Measurements from ENCODE around the gene CACNA2D3.

Gene CACNA2D3

DNA sequence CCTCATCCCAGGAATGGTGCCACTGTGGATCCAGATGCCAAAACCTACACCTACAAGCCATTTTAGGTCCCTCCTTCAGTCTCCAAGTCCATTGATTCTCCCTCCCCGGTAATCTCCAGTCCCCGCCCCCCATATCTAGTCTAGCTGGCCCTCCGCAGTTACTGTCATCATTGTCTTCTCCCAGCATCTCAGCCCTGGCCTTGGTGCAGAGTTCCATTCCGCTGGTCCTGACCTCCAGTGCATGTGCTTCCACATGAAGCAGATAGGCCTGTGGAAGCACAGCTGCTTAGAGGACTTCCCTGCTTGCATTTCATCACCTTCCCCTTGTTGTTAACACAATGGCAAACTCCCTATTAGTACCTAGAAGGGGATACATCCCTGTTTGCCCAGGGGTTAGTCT lies 473.7 kb downstream of the CACNA2D3 start:
- H2AFZ ChIP-seq (ENCODE audit: low read length, unreplicated experiment) = no peak overlapping the region
- H3K27ac ChIP-seq (ENCODE audit: low read depth, low read length) = no peak overlapping the region
- no peak overlapping the region for H3K4me3 ChIP-seq (ENCODE audit: low read depth, low read length)
- H3K27me3 ChIP-seq (ENCODE audit: insufficient read depth, low read length) = no peaks in the 10 kb centered on the region
- H3K36me3 ChIP-seq (ENCODE audit: insufficient read depth, low read length) = no peaks in the 10 kb centered on the region
- H3K79me2 ChIP-seq (ENCODE audit: control insufficient read depth, insufficient read depth, low read length, unreplicated experiment) = no peaks in the 10 kb centered on the region
- H3K4me1 ChIP-seq (ENCODE audit: control insufficient read depth, insufficient read depth, low read length, unreplicated experiment) = no peaks in the 10 kb centered on the region

DNA sequence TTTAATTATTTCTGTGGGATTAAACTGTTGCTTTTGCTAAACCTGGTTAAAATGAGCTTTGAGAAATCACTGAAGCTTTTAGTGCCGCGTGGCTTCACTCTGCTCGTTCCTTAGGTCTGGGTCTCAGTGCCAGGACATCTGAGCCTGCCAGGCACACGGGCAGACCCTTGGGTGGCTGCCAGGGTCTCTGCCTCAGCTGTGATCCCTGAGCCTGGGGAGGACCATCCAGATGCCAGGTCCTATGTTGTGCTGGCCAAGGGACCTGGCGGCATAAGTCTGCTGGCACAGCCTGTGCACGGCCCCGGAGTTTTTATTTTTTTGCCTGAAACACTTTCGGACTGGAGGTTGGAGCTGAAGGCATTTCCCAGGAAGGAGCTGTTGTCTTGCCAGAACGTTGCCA lies 477.4 kb downstream of the CACNA2D3 start:
- Histone ChIP-seq H3K27ac (ENCODE audit: low read depth, low read length) (no peak overlapping the region), H2AFZ (ENCODE audit: low read length, unreplicated experiment) (no peak overlapping the region), H3K36me3 (ENCODE audit: insufficient read depth, low read length) (no peaks in the 10 kb centered on the region), H3K79me2 (ENCODE audit: control insufficient read depth, insufficient read depth, low read length, unreplicated experiment) (no peaks in the 10 kb centered on the region), H3K4me1 (ENCODE audit: control insufficient read depth, insufficient read depth, low read length, unreplicated experiment) (no peaks in the 10 kb centered on the region), H3K4me3 (ENCODE audit: low read depth, low read length) (no peak overlapping the region), H3K27me3 (ENCODE audit: insufficient read depth, low read length) (no peaks in the 10 kb centered on the region)

DNA sequence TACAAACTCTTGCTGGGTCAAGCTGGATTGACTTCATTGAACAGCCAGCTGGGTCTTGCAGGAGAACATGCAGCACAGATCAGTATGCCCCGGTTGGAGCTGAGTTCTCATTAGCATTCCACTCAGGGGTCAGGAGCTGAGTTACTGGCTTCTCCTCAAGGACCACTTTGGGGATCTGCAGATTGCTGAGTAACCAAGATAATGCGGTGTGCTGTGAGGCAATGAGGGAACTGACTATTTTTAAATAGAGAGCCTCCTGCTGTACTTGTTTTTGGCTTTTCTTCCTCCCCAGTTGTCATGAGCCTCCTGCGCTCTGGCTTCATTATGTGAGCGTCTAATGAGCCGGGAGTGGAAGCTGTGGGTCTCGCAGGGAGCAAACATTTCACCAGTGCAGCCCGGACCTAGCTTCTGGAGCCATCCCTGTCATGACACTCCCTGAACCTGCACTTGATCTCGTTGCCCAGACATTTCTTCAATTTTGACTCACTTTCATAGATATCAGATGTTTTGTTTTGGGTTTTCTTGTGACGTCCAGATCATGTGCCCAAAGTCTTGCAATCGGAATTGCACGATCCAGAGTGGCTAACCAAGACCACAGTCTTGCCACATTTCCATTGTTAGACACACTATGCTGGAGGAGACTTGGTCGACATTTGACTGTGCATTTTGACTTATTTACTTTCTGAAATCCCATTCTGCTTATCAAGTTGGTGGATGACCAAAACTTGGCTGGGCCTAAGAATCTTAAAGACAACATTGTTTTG lies 478.3 kb downstream of the CACNA2D3 start:
- Histone ChIP-seq H3K36me3 (ENCODE audit: insufficient read depth, low read length) (no peaks in the 10 kb centered on the region), H3K27me3 (ENCODE audit: insufficient read depth, low read length) (no peaks in the 10 kb centered on the region), H3K4me1 (ENCODE audit: control insufficient read depth, insufficient read depth, low read length, unreplicated experiment) (no peaks in the 10 kb centered on the region), H3K79me2 (ENCODE audit: control insufficient read depth, insufficient read depth, low read length, unreplicated experiment) (no peaks in the 10 kb centered on the region), H2AFZ (ENCODE audit: low read length, unreplicated experiment) (no peak overlapping the region), H3K27ac (ENCODE audit: low read depth, low read length) (no peak overlapping the region), H3K4me3 (ENCODE audit: low read depth, low read length) (no peak overlapping the region)

DNA sequence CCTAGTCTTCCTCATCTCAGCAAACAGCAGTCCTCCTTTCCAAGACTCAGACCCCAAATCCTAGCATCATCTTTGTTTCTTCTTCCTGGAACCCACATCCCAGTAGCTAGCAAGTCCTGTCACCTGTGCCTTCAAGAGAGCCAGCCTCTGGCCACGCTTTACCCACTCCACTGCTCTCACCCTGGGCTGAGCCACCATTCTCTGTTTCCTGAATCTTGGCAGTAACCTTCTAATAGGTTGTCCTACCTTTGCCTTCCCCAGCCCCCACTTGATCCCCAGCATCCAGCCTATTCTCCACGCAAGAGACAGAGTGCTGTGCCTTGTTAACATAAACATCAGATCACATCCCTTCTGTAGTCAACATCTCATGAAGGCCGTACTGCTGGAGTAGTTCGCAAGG lies 482.1 kb downstream of the CACNA2D3 start:
- Histone ChIP-seq H3K27ac (ENCODE audit: low read depth, low read length) (no peak overlapping the region), H3K4me1 (ENCODE audit: control insufficient read depth, insufficient read depth, low read length, unreplicated experiment) (no peaks in the 10 kb centered on the region), H3K27me3 (ENCODE audit: insufficient read depth, low read length) (no peaks in the 10 kb centered on the region), H2AFZ (ENCODE audit: low read length, unreplicated experiment) (no peak overlapping the region), H3K4me3 (ENCODE audit: low read depth, low read length) (no peak overlapping the region), H3K79me2 (ENCODE audit: control insufficient read depth, insufficient read depth, low read length, unreplicated experiment) (no peaks in the 10 kb centered on the region), H3K36me3 (ENCODE audit: insufficient read depth, low read length) (no peaks in the 10 kb centered on the region)

DNA sequence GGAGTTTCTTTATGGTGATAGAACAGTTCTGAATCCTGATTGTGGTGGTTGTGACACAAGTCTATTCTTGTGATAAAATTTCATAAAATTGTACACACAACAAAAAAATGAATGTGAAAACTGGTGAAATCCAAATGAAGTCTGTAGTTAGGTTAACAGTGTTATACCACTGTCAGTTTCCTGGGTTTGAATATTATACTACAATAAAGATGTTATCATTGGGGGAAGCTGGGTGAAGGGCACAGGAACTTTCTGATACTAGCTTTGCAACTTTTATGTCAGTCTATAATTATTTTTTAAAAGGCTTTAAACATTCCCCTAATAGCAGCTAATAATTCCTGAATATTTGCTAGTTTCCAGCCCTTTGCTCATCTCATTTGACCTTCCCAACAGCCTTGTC lies 485.7 kb downstream of the CACNA2D3 start:
- no peaks in the 10 kb centered on the region for H3K27me3 ChIP-seq (ENCODE audit: insufficient read depth, low read length)

DNA sequence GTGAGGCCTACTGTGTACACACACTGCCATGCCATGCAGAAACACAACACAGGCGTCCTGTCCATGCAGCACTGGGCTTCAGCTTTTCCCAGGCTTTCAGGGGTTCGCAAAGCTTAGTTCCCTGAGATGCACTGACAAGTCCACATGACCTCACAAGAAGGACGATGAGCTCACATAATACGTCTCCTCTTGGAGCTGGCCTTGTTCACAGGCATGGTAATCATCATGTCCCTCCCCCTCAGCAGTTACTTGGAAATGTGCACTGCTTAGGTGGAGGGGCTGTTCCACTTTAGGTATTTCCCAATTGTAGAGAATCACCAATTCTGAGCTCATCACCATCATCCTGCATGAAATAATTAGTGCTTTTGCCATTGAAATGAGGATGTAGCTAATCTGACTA lies 496.7 kb downstream of the CACNA2D3 start:
- H3K79me2 ChIP-seq (ENCODE audit: control insufficient read depth, insufficient read depth, low read length, unreplicated experiment) = no peaks in the 10 kb centered on the region
- H3K4me1 ChIP-seq (ENCODE audit: control insufficient read depth, insufficient read depth, low read length, unreplicated experiment) = no peaks in the 10 kb centered on the region
- no peaks in the 10 kb centered on the region for H3K27me3 ChIP-seq (ENCODE audit: insufficient read depth, low read length)
- no peak overlapping the region for H2AFZ ChIP-seq (ENCODE audit: low read length, unreplicated experiment)
- no peaks in the 10 kb centered on the region for H3K36me3 ChIP-seq (ENCODE audit: insufficient read depth, low read length)
- H3K4me3 ChIP-seq (ENCODE audit: low read depth, low read length) = no peak overlapping the region
- no peak overlapping the region for H3K27ac ChIP-seq (ENCODE audit: low read depth, low read length)

More for the DNA sequence above, 485.7 kb downstream of the CACNA2D3 start:
- no peak overlapping the region for H3K4me3 ChIP-seq (ENCODE audit: low read depth, low read length)
- no peaks in the 10 kb centered on the region for H3K36me3 ChIP-seq (ENCODE audit: insufficient read depth, low read length)
- no peaks in the 10 kb centered on the region for H3K4me1 ChIP-seq (ENCODE audit: control insufficient read depth, insufficient read depth, low read length, unreplicated experiment)
- no peak overlapping the region for H3K27ac ChIP-seq (ENCODE audit: low read depth, low read length)
- H2AFZ ChIP-seq (ENCODE audit: low read length, unreplicated experiment) = no peak overlapping the region
- H3K79me2 ChIP-seq (ENCODE audit: control insufficient read depth, insufficient read depth, low read length, unreplicated experiment) = no peaks in the 10 kb centered on the region

DNA sequence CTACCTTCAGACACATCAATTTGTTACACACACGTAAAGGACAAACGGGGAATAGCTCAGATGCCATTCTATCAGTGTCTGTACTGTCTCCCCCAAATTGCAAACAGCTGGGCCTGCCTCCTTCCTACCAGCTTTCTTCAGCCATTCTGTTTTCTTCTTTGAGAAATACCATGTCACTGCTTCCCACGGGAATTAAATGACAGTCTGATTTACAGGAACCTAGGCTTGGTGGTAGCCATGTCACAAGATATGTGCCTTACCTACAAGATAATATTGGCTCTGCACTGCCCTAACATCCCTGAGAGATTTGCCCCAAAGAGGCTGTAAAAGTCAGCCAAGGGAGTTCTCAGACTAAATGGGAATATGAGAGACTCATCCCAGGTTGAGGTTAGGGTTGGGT lies 497.2 kb downstream of the CACNA2D3 start:
- no peaks in the 10 kb centered on the region for H3K4me1 ChIP-seq (ENCODE audit: control insufficient read depth, insufficient read depth, low read length, unreplicated experiment)
- H3K36me3 ChIP-seq (ENCODE audit: insufficient read depth, low read length) = no peaks in the 10 kb centered on the region
- H3K27me3 ChIP-seq (ENCODE audit: insufficient read depth, low read length) = no peaks in the 10 kb centered on the region
- H3K4me3 ChIP-seq (ENCODE audit: low read depth, low read length) = no peak overlapping the region
- no peak overlapping the region for H2AFZ ChIP-seq (ENCODE audit: low read length, unreplicated experiment)
- no peaks in the 10 kb centered on the region for H3K79me2 ChIP-seq (ENCODE audit: control insufficient read depth, insufficient read depth, low read length, unreplicated experiment)
- H3K27ac ChIP-seq (ENCODE audit: low read depth, low read length) = no peak overlapping the region

DNA sequence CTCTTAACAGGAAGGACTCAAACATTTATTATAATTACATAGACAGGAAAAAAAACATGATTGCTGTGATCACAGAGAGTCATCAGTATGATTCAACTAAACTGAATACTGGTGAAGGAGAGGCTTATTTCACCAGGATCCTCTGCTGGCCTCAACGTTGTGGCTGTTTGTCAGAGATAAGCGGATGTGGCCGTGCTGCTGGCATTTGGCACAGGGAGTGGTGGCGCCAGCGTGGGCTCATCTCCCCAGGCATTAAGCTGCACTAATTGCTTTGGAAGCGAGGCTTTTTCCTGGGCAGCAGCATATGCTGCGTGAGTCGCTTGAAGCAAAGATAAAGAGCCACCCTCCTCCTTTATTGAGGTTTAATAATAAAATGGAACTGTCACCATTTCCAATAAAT lies 498.8 kb downstream of the CACNA2D3 start:
- Histone ChIP-seq H2AFZ (ENCODE audit: low read length, unreplicated experiment) (no peak overlapping the region), H3K79me2 (ENCODE audit: control insufficient read depth, insufficient read depth, low read length, unreplicated experiment) (no peaks in the 10 kb centered on the region), H3K36me3 (ENCODE audit: insufficient read depth, low read length) (no peaks in the 10 kb centered on the region), H3K27me3 (ENCODE audit: insufficient read depth, low read length) (no peaks in the 10 kb centered on the region), H3K4me3 (ENCODE audit: low read depth, low read length) (no peak overlapping the region), H3K27ac (ENCODE audit: low read depth, low read length) (no peak overlapping the region), H3K4me1 (ENCODE audit: control insufficient read depth, insufficient read depth, low read length, unreplicated experiment) (no peaks in the 10 kb centered on the region)

DNA sequence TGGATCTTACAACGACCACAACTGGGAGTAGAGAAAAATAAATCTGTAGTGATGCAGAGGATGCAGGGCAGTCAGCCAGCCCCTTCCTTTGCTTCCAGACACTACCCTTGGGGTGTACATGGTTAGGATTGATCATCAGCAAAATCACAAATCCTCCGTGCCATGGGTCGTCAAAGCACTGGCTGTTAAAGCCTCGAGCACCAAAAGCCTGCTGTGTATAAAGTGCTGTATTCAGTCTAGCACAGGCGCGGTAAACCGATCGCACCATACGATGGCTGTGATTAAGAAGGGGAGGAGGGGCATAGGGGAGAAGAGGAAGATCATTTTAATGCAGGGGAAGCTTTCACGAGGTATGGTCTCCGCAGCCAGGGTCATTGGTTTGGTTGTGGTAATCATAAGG lies 500.3 kb downstream of the CACNA2D3 start:
- no peak overlapping the region for H3K4me3 ChIP-seq (ENCODE audit: low read depth, low read length)
- no peaks in the 10 kb centered on the region for H3K27me3 ChIP-seq (ENCODE audit: insufficient read depth, low read length)
- H3K4me1 ChIP-seq (ENCODE audit: control insufficient read depth, insufficient read depth, low read length, unreplicated experiment) = no peaks in the 10 kb centered on the region
- H3K79me2 ChIP-seq (ENCODE audit: control insufficient read depth, insufficient read depth, low read length, unreplicated experiment) = no peaks in the 10 kb centered on the region
- H3K27ac ChIP-seq (ENCODE audit: low read depth, low read length) = no peak overlapping the region
- H2AFZ ChIP-seq (ENCODE audit: low read length, unreplicated experiment) = no peak overlapping the region
- H3K36me3 ChIP-seq (ENCODE audit: insufficient read depth, low read length) = no peaks in the 10 kb centered on the region

DNA sequence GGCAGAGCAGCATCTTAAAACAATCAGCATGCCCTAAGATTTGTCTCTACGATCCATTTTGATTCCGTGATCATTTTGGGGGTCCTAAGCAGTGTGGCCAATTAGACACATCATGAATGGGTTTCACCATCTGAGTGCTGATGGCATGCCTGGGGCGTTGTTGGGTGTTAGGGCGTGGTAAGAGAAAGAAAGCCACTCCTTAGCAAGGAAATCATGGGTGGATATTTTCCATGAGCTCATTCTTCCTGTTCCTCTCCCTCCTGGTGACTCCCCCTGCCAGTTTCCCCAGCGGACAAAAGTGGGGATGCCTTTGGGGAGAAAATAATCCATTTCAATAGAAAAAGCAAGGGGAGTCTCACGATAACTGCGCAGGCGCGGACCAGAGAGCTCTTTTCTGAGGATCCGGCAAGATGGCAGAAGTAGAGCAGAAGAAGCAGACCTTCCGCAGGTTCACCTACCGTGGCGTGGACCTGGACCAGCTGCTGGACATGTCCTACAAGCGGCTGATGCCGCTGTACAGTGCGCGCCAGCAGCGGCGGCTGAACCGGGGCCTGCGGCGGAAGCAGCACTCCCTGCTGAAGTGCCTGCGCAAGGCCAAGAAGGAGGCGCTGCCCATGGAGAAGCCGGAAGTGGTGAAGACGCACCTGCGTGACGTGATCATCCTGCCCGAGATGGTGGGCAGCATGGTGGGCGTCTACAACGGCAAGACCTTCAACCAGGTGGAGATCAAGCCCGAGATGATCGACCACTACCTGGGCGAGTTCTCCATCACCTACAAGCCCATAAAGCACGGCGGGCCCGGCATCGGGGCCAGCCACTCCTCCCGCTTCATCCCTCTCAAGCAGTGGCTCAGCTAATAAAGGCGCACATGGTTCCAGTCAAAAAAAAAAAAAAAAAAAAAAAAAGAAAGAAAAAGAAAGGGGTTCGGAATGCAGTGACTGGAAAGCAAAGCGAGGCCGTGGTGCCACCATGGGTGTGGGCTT lies 503.7 kb downstream of the CACNA2D3 start:
- Histone ChIP-seq H3K79me2 (ENCODE audit: control insufficient read depth, insufficient read depth, low read length, unreplicated experiment) (no peaks in the 10 kb centered on the region), H2AFZ (ENCODE audit: low read length, unreplicated experiment) (no peak overlapping the region), H3K4me3 (ENCODE audit: low read depth, low read length) (no peak overlapping the region), H3K27me3 (ENCODE audit: insufficient read depth, low read length) (no peaks in the 10 kb centered on the region), H3K4me1 (ENCODE audit: control insufficient read depth, insufficient read depth, low read length, unreplicated experiment) (no peaks in the 10 kb centered on the region), H3K27ac (ENCODE audit: low read depth, low read length) (no peak overlapping the region), H3K36me3 (ENCODE audit: insufficient read depth, low read length) (no peaks in the 10 kb centered on the region)

Data from ACC112 (cell line).